ENCODE data around the gene TWF2. TPM values are rescaled to one million over a fixed set of nuclear protein-coding genes. Genes with fewer than 3 reads are reported as not detected.

Gene TWF2
- total and polyA plus RNA-seq, 2 of the 13 experiments (the other 11 are each of a cell fraction or from before 2014, with no cell fraction given), result 45.5 to 108 TPM

- TF ChIP-seq REXO4 (CRISPR knock-in tag; IDR thresholded peaks at IDR 0.05; ENCODE audit: borderline replicate concordance), result no peak
- no peak for TF ChIP-seq ZNF24 (IDR thresholded peaks at IDR 0.05)
- TF ChIP-seq, protein P1, sequence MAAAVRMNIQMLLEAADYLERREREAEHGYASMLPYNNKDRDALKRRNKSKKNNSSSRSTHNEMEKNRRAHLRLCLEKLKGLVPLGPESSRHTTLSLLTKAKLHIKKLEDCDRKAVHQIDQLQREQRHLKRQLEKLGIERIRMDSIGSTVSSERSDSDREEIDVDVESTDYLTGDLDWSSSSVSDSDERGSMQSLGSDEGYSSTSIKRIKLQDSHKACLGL (CRISPR knock-in tag; IDR thresholded peaks at IDR 0.05), result no peak; the same call in 1 of the 2 replicates
- no peak for TF ChIP-seq ZSCAN30 (CRISPR knock-in tag; IDR thresholded peaks at IDR 0.05)
- TF ChIP-seq MEIS2 (CRISPR knock-in tag; IDR thresholded peaks at IDR 0.05), result peak; percentile 53; the same call in 1 of the 2 replicates
- no peak for TF ChIP-seq ZBTB7B (CRISPR knock-in tag; IDR thresholded peaks at IDR 0.05)
- TF ChIP-seq NCOR1 (IDR thresholded peaks at IDR 0.05; ENCODE audit: borderline replicate concordance, low read length), result no peak
- TF ChIP-seq ZMAT3 (CRISPR knock-in tag; conservative IDR thresholded peaks at IDR 0.05), result no peak; the same call in 1 of the 2 replicates
- TF ChIP-seq YEATS2 (CRISPR knock-in tag; IDR thresholded peaks at IDR 0.05; ENCODE audit: borderline replicate concordance), result peak; percentile 75
- TF ChIP-seq ATF6 (CRISPR knock-in tag; conservative IDR thresholded peaks at IDR 0.05), result 0 out of 2 replicates have a peak, but pooled peaks have one; percentile 64
- TF ChIP-seq MATR3 (CRISPR knock-in tag; IDR thresholded peaks at IDR 0.05), result no peak
- TF ChIP-seq ZBTB7A (CRISPR knock-in tag; IDR thresholded peaks at IDR 0.05), result no peak
- peak; percentile 57; the same call in 1 of the 2 replicates for TF ChIP-seq REPIN1 (CRISPR knock-in tag; IDR thresholded peaks at IDR 0.05; ENCODE audit: borderline replicate concordance, low read depth)
- TF ChIP-seq, protein P2, sequence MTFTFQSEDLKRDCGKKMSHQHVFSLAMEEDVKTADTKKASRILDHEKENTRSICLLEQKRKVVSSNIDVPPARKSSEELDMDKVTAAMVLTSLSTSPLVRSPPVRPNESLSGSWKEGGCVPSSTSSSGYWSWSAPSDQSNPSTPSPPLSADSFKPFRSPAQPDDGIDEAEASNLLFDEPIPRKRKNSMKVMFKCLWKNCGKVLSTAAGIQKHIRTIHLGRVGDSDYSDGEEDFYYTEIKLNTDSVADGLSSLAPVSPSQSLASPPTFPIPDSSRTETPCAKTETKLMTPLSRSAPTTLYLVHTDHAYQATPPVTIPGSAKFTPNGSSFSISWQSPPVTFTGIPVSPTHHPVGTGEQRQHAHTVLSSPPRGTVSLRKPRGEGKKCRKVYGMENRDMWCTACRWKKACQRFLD (CRISPR knock-in tag; IDR thresholded peaks at IDR 0.05; ENCODE audit: borderline replicate concordance), result no peak
- 0 out of 2 replicates have a peak, but pooled peaks have one; percentile 53 for TF ChIP-seq ZNF746 (CRISPR knock-in tag; IDR thresholded peaks at IDR 0.05)
- peak; percentile 72 for TF ChIP-seq ZNF709 (CRISPR knock-in tag; IDR thresholded peaks at IDR 0.05)
- TF ChIP-seq TAF15 (IDR thresholded peaks at IDR 0.05; ENCODE audit: low read depth, low read length, poor library complexity, severe bottlenecking), result peak; percentile 77
- no peak; the same call in 1 of the 2 replicates for TF ChIP-seq ZBTB38 (CRISPR knock-in tag; IDR thresholded peaks at IDR 0.05)
- TF ChIP-seq LCORL (IDR thresholded peaks at IDR 0.05), result no peak
- TF ChIP-seq LCORL (CRISPR knock-in tag; IDR thresholded peaks at IDR 0.05), result no peak
- TF ChIP-seq MXD3 (CRISPR knock-in tag; IDR thresholded peaks at IDR 0.05), result peak; percentile 85
- no peak for TF ChIP-seq ZNF75D (CRISPR knock-in tag; IDR thresholded peaks at IDR 0.05; ENCODE audit: borderline replicate concordance)
Measured at GRCh38 chr3:52197842-52198625, 40.9 kb downstream of the TWF2 start, which contains the start of gene ALAS1 (continued).
